DOHH2 (cell line): ENCODE data around the gene DDIAS.

Source experiments
- CTCF ChIP-seq: fragments of 200-600 bp; sonication (generic); IDR thresholded peaks from one replicate; pipeline ENCODE4 v1.5.1; 2014; ENCODE audit warnings: antibody characterized with exemption, mild to moderate bottlenecking, low read depth, low read length; ENCODE audit not compliant: poor library complexity, severe bottlenecking
- EZH2phosphoT487 ChIP-seq: fragments of 200-600 bp; sonication (generic); IDR thresholded peaks from 2 replicates; pipeline ENCODE4 v1.6.1; 2017; ENCODE audit warnings: borderline replicate concordance, mild to moderate bottlenecking, antibody characterized with exemption, low read length, moderate library complexity, mixed read lengths

DNA sequence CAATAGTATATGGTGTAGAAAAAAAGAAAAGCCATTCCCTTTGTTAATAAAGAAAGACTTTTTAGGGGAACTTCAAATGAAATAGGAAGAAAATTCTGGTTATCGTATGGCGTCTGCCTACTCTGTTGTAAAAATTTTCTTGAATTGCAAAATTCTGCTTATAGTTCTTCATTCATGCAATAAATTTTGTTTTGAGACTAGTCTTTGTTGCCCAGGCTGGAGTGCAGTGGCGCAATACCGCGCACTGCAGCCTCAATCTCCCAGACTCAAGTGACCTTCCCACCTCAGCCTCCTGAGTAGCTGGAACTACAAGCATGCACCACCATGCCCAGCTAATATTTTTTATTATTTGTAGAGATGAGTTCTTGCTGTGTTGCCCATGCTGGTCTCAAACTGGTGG is 5.8 kb downstream of the DDIAS start:
- no peak for TF ChIP-seq CTCF
- TF ChIP-seq EZH2phosphoT487 = no peak
